Ascending aorta (tissue), 2 donors: ENCODE results near the gene IKZF5. TPM values are rescaled to one million over a fixed set of nuclear protein-coding genes. Genes with fewer than 3 reads are reported as not detected.

Source experiments
- DNase-seq, 2 donors: peaks; one replicate each; pipeline ENCODE4 v3.0.0-alpha.2; 2019; ENCODE audit warnings: low spot score in 2 of 2
- H3K27ac ChIP-seq, 2 donors: fragments of 200-600 bp; sonication (generic); one replicate each; pipeline ENCODE4 v1.5.1; 2016 to 2017; ENCODE audit warnings: mild to moderate bottlenecking in 1 of 2
- H3K27me3 ChIP-seq: fragments of 200-600 bp; sonication (generic); one replicate; pipeline ENCODE4 v1.5.1; 2017
- H3K36me3 ChIP-seq, 2 donors: fragments of 200-600 bp; sonication (generic); one replicate each; pipeline ENCODE4 v1.5.1; 2016
- H3K4me1 ChIP-seq, 2 donors: fragments of 200-600 bp; sonication (generic); one replicate each; pipeline ENCODE4 v1.5.1; 2016 to 2017; ENCODE audit warnings: mild to moderate bottlenecking in 1 of 2
- H3K4me3 ChIP-seq, 2 donors: fragments of 200-600 bp; sonication (generic); one replicate each; pipeline ENCODE4 v1.5.1; 2016 to 2017; ENCODE audit warnings: mild to moderate bottlenecking in 1 of 2
- H3K9me3 ChIP-seq, 2 donors: fragments of 200-600 bp; sonication (generic); one replicate each; pipeline ENCODE4 v1.5.1; 2016
- CTCF ChIP-seq, 3 experiments: fragments of 200-600 bp in 2 of 3; fragments of 450-650 bp in 1 of 3; sonication (generic) in 2 of 3; IDR thresholded peaks; one replicate each; pipeline ENCODE4 v1.5.1; 2016 to 2019; ENCODE audit warnings: antibody characterized with exemption in 3 of 3, mild to moderate bottlenecking in 1 of 3, moderate library complexity in 1 of 3
- intact Hi-C: fragments of 100-400 bp; cut with DNase I; formaldehyde crosslinking; loops from one replicate; pipeline ENCODE4 v1.15.1; 2023
- total RNA-seq: library from RNA; depleted of rRNA; stranded (reverse); fragments of >200 nt; gene quantifications from one replicate; pipeline ENCODE4 v1.1.0, GENCODE V29; 2016

Gene IKZF5
- total RNA-seq, 1 donor from 2014 or later: 4.3 TPM

- Histone ChIP-seq H3K4me3 (no peak overlapping the region), H3K27ac (no peak overlapping the region), H3K4me1 (no peaks in the 10 kb centered on the region), H3K27me3 (no peaks in the 10 kb centered on the region), H3K9me3 (no peaks in the 10 kb centered on the region), H3K36me3 (no peaks in the 10 kb centered on the region)
- intact Hi-C loops: no loop called here
- no peak for TF ChIP-seq CTCF (IDR thresholded peaks at IDR 0.05)
- DNase-seq: no peak
These were observed 11.5 kb upstream of the IKZF5 start for GRCh38 chr10:123019941-123020703.

DNA sequence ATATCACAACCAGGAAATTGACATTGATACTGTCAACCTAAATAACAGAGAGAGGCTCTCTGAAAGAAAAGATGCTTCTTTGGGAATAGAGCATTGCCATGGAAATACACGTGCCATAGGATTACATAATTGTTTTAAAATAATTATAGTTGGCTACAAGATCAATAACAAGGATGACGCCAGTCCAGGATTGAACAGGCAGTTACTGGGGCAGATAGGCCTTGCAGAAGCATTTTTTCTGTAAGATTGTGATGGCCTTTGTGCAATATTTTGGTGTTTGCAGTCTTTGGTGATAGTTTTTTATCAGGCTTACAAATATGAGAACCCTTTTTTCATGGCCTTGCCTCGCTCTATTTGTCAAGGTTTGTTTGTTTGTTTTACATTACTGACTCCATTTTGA is 10.7 kb upstream of the IKZF5 start:
- no peak for DNase-seq
- no peak for TF ChIP-seq CTCF (IDR thresholded peaks at IDR 0.05)
- no peaks in the 10 kb centered on the region for H3K9me3 ChIP-seq
- H3K36me3 ChIP-seq: no peaks in the 10 kb centered on the region
- H3K27me3 ChIP-seq: no peaks in the 10 kb centered on the region
- intact Hi-C loops: no loop called here
- no peak overlapping the region for H3K4me3 ChIP-seq
- H3K4me1 ChIP-seq: no peaks in the 10 kb centered on the region
- no peak overlapping the region for H3K27ac ChIP-seq

DNA sequence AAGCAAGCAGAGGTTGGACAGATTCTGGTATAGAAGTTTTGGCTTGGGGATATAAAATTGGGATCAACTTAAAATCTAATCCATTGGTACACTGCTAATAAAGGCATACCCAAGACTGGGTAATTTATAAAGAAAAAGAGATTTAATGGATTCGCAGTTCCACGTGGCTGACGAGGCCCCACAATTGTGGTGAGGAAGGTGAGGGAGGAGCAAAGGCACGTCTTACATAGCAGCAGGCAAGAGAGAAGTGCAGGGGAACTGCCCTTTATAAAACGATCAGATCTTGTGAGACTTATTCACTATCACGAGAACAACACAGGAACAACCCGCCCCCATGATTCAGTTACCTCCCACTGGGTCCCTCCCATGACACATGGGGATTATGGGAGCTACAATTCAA is 9.9 kb upstream of the IKZF5 start:
- no peak for TF ChIP-seq CTCF (IDR thresholded peaks at IDR 0.05)

DNA sequence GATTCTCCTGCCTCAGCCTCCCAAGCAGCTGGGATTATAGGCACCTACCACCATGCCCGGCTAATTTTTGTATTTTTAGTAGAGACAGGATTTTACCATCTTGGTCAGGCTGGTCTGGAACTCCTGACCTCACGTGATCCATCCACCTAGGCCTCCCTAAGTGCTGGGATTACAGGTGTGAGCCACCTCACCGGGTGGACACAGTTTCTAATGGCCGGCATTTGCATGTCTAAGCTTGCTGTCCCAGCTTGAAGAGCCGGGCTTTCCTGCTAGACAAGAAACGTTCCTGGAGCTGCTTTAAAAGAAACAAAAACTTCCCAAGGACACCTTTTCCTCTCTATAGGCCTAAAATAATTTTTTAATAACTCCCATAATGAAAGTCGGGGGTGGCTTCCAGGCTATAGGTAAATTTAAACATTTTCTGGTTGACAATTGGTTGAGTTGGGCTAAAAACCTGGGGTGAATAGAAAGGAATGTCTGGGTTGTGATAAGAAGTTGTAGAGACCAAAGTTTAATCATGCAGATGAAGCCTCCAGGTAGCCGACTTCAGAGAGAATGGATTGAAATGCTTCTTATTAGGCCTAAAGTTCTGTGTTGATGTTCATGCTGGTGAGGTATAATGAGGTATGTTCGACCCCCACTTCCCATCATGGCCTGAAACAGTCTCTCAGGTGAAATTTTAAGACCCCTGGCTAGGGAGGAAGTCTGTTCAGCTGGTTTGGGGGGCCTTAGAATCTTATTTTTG is 9.0 kb upstream of the IKZF5 start:
- no peak for DNase-seq
- Histone ChIP-seq H3K27ac (no peak overlapping the region), H3K4me1 (no peaks in the 10 kb centered on the region), H3K36me3 (no peaks in the 10 kb centered on the region), H3K4me3 (no peak overlapping the region), H3K9me3 (no peaks in the 10 kb centered on the region), H3K27me3 (no peaks in the 10 kb centered on the region)
- intact Hi-C loops: no loop called here
- no peak for TF ChIP-seq CTCF (IDR thresholded peaks at IDR 0.05)

More for the DNA sequence above, 9.9 kb upstream of the IKZF5 start:
- DNase-seq: no peak
- intact Hi-C loops: no loop called here
- Histone ChIP-seq H3K36me3 (no peaks in the 10 kb centered on the region), H3K4me1 (no peaks in the 10 kb centered on the region), H3K27me3 (no peaks in the 10 kb centered on the region), H3K9me3 (no peaks in the 10 kb centered on the region), H3K27ac (no peak overlapping the region), H3K4me3 (no peak overlapping the region)

- intact Hi-C loops: no loop called here
These were observed 7.6 kb upstream of the IKZF5 start for GRCh38 chr10:123016228-123016627.

More at GRCh38 chr10:123016228-123016627, 7.6 kb upstream of the IKZF5 start:
- Histone ChIP-seq H3K27ac (no peak overlapping the region), H3K36me3 (no peaks in the 10 kb centered on the region), H3K4me3 (no peak overlapping the region), H3K9me3 (no peaks in the 10 kb centered on the region), H3K27me3 (no peaks in the 10 kb centered on the region), H3K4me1 (no peaks in the 10 kb centered on the region)
- TF ChIP-seq CTCF (IDR thresholded peaks at IDR 0.05): no peak
- DNase-seq: no peak
